ENCODE results near the gene EIF4E1B. TPM values are rescaled to one million over a fixed set of nuclear protein-coding genes. Genes with fewer than 3 reads are reported as not detected.

Gene EIF4E1B
- total RNA-seq, 1 donor from 2014 or later = not detected

DNA sequence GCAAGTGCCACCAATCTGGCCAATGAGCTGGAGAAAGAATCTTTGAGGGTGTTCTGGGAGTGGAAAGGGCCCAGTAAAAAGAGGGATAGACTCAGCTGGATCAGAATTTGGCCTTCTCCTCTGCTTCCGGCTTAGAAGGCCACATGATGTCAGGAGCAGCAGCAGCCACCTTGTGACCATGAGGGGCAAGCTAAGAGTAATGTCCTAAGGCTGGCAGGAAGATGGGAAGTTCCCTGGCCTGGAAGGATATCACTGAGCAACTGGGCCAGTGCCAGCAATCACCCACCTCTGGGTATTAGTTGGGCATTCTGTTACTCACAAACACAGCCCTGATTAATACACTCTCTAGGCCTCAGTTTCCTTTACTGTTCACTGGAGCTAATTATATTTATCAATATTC, 61.0 kb downstream of the EIF4E1B start:
- no peak for DNase-seq (ENCODE audit: extremely low spot score, unreplicated experiment)
- H3K4me3 Mint-ChIP-seq (ENCODE audit: unreplicated experiment) = no peak overlapping the region
- H3K27ac Mint-ChIP-seq (ENCODE audit: unreplicated experiment) = no peak overlapping the region
- H3K36me3 Mint-ChIP-seq (ENCODE audit: unreplicated experiment) = no peaks in the 10 kb centered on the region
- peaks cover 72% of the 10 kb centered on the region for H3K27me3 Mint-ChIP-seq (ENCODE audit: unreplicated experiment)
- TF ChIP-seq, protein P1, sequence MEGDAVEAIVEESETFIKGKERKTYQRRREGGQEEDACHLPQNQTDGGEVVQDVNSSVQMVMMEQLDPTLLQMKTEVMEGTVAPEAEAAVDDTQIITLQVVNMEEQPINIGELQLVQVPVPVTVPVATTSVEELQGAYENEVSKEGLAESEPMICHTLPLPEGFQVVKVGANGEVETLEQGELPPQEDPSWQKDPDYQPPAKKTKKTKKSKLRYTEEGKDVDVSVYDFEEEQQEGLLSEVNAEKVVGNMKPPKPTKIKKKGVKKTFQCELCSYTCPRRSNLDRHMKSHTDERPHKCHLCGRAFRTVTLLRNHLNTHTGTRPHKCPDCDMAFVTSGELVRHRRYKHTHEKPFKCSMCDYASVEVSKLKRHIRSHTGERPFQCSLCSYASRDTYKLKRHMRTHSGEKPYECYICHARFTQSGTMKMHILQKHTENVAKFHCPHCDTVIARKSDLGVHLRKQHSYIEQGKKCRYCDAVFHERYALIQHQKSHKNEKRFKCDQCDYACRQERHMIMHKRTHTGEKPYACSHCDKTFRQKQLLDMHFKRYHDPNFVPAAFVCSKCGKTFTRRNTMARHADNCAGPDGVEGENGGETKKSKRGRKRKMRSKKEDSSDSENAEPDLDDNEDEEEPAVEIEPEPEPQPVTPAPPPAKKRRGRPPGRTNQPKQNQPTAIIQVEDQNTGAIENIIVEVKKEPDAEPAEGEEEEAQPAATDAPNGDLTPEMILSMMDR (IDR thresholded peaks at IDR 0.05) = no peak
- no peaks in the 10 kb centered on the region for H3K9me3 Mint-ChIP-seq (ENCODE audit: unreplicated experiment)
- H3K4me1 Mint-ChIP-seq (ENCODE audit: unreplicated experiment) = no peaks in the 10 kb centered on the region

DNA sequence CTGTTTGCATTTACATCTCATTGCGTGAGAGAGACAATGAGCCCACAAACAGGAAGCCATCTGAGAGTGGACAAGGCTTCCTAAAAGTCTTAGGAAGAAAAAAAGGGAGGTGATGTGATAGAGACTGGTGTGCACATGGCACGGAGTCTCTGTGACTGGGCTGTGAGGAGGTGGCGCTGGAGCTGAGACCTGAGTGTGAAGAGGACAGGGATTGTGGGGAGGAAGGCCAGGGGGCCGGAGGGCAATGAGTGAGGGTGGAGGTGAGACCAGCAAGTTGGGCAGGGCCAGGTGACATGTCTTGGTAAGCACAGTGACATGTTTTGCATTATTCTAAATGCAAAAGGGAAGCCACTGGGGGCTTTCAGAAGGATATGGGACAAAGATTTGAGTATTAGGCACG, 61.9 kb downstream of the EIF4E1B start:
- no peak overlapping the region for H3K4me3 Mint-ChIP-seq (ENCODE audit: unreplicated experiment)
- TF ChIP-seq, protein P1 (IDR thresholded peaks at IDR 0.05) = no peak
- no peak overlapping the region for H3K27ac Mint-ChIP-seq (ENCODE audit: unreplicated experiment)
- H3K9me3 Mint-ChIP-seq (ENCODE audit: unreplicated experiment) = no peaks in the 10 kb centered on the region
- peaks cover 73% of the 10 kb centered on the region for H3K27me3 Mint-ChIP-seq (ENCODE audit: unreplicated experiment)
- H3K4me1 Mint-ChIP-seq (ENCODE audit: unreplicated experiment) = no peaks in the 10 kb centered on the region
- no peaks in the 10 kb centered on the region for H3K36me3 Mint-ChIP-seq (ENCODE audit: unreplicated experiment)
- DNase-seq (ENCODE audit: extremely low spot score, unreplicated experiment) = no peak

DNA sequence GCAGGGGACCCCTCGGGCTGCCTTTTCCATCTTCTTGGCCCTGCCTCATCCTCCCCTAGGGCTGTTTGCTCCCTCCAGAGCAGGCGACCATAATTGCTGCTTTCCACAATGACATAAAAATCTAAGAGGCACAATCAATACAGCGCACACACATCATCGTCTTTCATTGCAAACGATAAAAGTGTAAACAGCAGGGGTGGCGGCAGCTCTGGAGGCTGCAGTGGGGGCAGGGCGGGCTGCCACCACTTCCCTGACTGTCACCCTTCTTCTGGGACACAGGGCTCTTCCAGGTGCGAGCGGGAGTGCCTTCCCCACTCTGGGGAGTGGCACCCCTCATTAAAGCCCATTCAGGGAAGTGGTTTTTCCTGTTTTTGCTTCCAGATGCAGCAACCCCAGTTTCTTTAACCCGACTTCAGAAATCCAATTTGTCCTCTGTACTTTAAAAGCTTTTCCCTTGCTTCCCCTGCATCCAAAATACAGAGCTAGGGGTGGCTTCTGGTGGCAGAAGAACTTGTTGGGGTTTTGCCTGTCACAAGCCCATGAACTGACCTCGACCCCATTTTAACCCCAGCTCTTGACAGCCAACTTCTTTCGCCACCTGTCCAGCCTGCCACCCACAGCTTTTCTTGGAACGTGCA, 62.5 kb downstream of the EIF4E1B start:
- peaks cover 76% of the 10 kb centered on the region for H3K27me3 Mint-ChIP-seq (ENCODE audit: unreplicated experiment)
- H3K4me1 Mint-ChIP-seq (ENCODE audit: unreplicated experiment) = no peaks in the 10 kb centered on the region

DNA sequence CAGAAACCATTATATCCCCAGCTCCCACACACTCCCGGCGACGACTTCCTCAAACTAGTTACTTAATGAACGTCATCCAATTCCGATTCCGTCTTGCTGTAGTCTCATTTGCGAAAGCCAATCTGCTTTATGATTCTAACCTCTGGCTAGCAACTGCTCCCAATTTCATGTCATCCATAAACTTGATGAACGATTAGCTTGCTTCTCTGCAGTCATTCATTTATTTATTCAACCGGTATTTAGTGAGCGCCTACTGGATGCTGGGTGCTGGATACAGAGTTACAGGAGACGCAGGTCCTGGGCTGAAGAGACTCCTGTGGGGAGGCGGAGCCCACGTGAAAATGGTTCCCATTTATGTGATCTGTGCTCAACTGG, 63.0 kb downstream of the EIF4E1B start:
- Mint-ChIP-seq H3K27me3 (ENCODE audit: unreplicated experiment) (peaks cover 81% of the 10 kb centered on the region), H3K27ac (ENCODE audit: unreplicated experiment) (no peak overlapping the region), H3K4me3 (ENCODE audit: unreplicated experiment) (no peak overlapping the region)

More for the DNA sequence above, 62.5 kb downstream of the EIF4E1B start:
- no peak for DNase-seq (ENCODE audit: extremely low spot score, unreplicated experiment)
- H3K27ac Mint-ChIP-seq (ENCODE audit: unreplicated experiment) = no peak overlapping the region
- H3K4me3 Mint-ChIP-seq (ENCODE audit: unreplicated experiment) = no peak overlapping the region
- no peaks in the 10 kb centered on the region for H3K9me3 Mint-ChIP-seq (ENCODE audit: unreplicated experiment)
- TF ChIP-seq, protein P1 (IDR thresholded peaks at IDR 0.05) = no peak
- H3K36me3 Mint-ChIP-seq (ENCODE audit: unreplicated experiment) = no peaks in the 10 kb centered on the region

DNA sequence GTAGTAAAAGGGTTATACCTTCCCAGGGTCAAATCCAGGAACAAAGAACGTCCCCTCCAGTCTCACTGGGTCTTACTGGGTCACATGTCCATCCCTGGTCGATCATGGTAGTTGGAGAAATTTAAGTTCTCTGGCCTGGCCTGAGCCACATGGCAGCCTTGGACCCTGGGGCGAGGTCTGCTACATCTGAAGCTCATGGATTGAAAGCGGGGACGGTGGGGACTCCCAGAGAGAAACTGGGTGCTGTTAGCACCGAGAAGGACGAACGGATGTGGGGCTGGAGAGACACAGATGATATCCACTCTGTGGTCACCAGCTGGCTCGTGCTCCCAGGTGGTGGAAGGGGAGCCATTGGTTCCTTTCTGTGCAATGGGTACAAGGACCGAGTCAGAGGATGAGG, 63.7 kb downstream of the EIF4E1B start:
- no peak for DNase-seq (ENCODE audit: extremely low spot score, unreplicated experiment)
- TF ChIP-seq, protein P1 (IDR thresholded peaks at IDR 0.05) = no peak
- Mint-ChIP-seq H3K27me3 (ENCODE audit: unreplicated experiment) (peaks cover 85% of the 10 kb centered on the region), H3K4me3 (ENCODE audit: unreplicated experiment) (no peak overlapping the region), H3K36me3 (ENCODE audit: unreplicated experiment) (no peaks in the 10 kb centered on the region), H3K4me1 (ENCODE audit: unreplicated experiment) (no peaks in the 10 kb centered on the region), H3K9me3 (ENCODE audit: unreplicated experiment) (no peaks in the 10 kb centered on the region), H3K27ac (ENCODE audit: unreplicated experiment) (no peak overlapping the region)

More for the DNA sequence above, 63.0 kb downstream of the EIF4E1B start:
- H3K4me1 Mint-ChIP-seq (ENCODE audit: unreplicated experiment) = no peaks in the 10 kb centered on the region
- DNase-seq (ENCODE audit: extremely low spot score, unreplicated experiment) = no peak
- no peaks in the 10 kb centered on the region for H3K36me3 Mint-ChIP-seq (ENCODE audit: unreplicated experiment)
- TF ChIP-seq, protein P1 (IDR thresholded peaks at IDR 0.05) = no peak
- no peaks in the 10 kb centered on the region for H3K9me3 Mint-ChIP-seq (ENCODE audit: unreplicated experiment)

Data from osteocyte (in vitro differentiated cells).